OCI-LY7 (cell line): ENCODE measurements around the gene ADD1.

Experiments used
- EZH2phosphoT487 ChIP-seq: fragments of 200-600 bp; sonication (generic); IDR thresholded peaks from 2 replicates; pipeline ENCODE4 v1.6.1; 2018; ENCODE audit warnings: low read depth, borderline replicate concordance, mild to moderate bottlenecking, mixed run types, antibody characterized with exemption, low read length, moderate library complexity, mixed read lengths
- TF ChIP-seq, protein P1 (sequence below): fragments of 200-600 bp; sonication (generic); conservative IDR thresholded peaks from 2 replicates; pipeline ENCODE4 v1.5.1; 2014; ENCODE audit warnings: mild to moderate bottlenecking, antibody characterized with exemption, low read length, moderate library complexity, mixed read lengths

DNA sequence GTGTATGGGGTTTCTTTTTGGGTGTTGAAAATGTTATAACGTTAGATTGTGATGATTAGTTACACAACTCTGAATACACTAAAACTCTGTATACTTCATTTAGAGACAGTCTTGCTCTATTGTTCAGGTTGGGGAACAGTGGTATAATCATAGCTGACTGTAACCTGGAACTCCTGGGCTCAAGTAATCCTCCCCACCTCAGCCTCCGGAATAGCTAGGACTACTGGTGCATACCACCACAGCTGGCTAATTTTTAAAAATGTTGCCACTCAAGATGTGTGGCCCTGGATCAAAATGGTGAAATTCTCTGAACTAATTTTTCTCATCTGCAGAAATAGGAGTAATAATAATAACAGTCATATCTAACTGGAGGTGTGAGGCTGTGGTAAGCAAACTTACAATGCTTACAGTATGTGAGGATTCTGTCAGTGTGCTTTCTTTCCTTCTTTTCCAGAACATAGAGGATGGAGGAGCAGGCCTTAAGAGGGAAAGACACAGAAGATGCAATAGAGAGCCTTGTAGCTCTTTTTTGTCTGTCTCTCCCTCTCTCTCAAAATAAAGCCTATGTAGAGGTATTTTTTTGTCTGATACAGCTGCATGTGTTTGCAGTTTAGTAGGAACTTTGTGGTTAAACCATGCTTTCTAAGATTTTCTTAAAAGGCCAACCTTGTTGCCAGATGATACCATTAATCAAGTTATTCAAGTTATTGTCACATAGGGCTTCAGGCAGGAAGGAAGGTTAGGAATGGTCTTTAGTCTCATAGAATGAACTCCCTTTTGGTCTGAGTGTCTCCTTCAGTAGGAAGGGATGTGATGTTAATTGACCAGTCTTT, 7.5 kb downstream of the ADD1 start:
- TF ChIP-seq, protein P1, sequence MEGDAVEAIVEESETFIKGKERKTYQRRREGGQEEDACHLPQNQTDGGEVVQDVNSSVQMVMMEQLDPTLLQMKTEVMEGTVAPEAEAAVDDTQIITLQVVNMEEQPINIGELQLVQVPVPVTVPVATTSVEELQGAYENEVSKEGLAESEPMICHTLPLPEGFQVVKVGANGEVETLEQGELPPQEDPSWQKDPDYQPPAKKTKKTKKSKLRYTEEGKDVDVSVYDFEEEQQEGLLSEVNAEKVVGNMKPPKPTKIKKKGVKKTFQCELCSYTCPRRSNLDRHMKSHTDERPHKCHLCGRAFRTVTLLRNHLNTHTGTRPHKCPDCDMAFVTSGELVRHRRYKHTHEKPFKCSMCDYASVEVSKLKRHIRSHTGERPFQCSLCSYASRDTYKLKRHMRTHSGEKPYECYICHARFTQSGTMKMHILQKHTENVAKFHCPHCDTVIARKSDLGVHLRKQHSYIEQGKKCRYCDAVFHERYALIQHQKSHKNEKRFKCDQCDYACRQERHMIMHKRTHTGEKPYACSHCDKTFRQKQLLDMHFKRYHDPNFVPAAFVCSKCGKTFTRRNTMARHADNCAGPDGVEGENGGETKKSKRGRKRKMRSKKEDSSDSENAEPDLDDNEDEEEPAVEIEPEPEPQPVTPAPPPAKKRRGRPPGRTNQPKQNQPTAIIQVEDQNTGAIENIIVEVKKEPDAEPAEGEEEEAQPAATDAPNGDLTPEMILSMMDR, result no peak
- TF ChIP-seq EZH2phosphoT487, result no peak
